Esophagus muscularis mucosa (tissue), 3 donors: Measurements from ENCODE around the gene GPC2.

Experiments
- CTCF ChIP-seq, 3 experiments: fragments of 200-600 bp in 2 of 3; fragments of 450-650 bp in 1 of 3; sonication (generic) in 2 of 3; IDR thresholded peaks; one replicate each; pipeline ENCODE4 v1.5.1; 2017 to 2019; ENCODE audit warnings: antibody characterized with exemption in 3 of 3, mild to moderate bottlenecking in 2 of 3, moderate library complexity in 1 of 3
- EP300 ChIP-seq: sonication (generic); formaldehyde crosslinking; IDR thresholded peaks from one replicate; pipeline ENCODE4 v1.6.1; 2017; ENCODE audit warnings: antibody characterized with exemption

- TF ChIP-seq CTCF (IDR thresholded peaks at IDR 0.05) (no peak), EP300 (no peak)
Measured at GRCh38 chr7:100211342-100211780, 34.2 kb upstream of the GPC2 start.
